Central memory CD4-positive, alpha-beta T cell (primary cell): ENCODE data around the gene WDR74.
A peak's percentile ranks its signal among the peaks of the same experiment; 100 is the strongest.
"Not testable (repeated sequence)": the region's sequence is repeated elsewhere in the genome, so short reads cannot be mapped to it uniquely, and the experiment has no call there.

ENCODE experiments used
- DNase-seq: peaks from one replicate; pipeline ENCODE4 v3.0.0; 2022

WDR74 gene

GRCh38 chr11:62859281-62859703 is 19.9 kb upstream of the WDR74 start:
- DNase-seq, result not testable (repeated sequence)

- no peak for DNase-seq
Observed at GRCh38 chr11:62858201-62858600, 18.8 kb upstream of the WDR74 start.

GRCh38 chr11:62857541-62857982 is 18.2 kb upstream of the WDR74 start:
- DNase-seq, result no peak

GRCh38 chr11:62856333-62856895 is 17.0 kb upstream of the WDR74 start:
- no peak for DNase-seq

GRCh38 chr11:62855571-62856332 is 16.4 kb upstream of the WDR74 start:
- DNase-seq, result peak; percentile 98

GRCh38 chr11:62854825-62855570 is 15.6 kb upstream of the WDR74 start:
- DNase-seq, result no peak

- DNase-seq, result no peak
Observed at GRCh38 chr11:62854013-62854824, 14.8 kb upstream of the WDR74 start.

GRCh38 chr11:62853279-62853965 is 14.0 kb upstream of the WDR74 start:
- DNase-seq, result peak; percentile 35

- DNase-seq, result no peak
Observed at GRCh38 chr11:62852523-62853188, 13.3 kb upstream of the WDR74 start.

- no peak for DNase-seq
Observed at GRCh38 chr11:62851807-62852522, 12.6 kb upstream of the WDR74 start.

- no peak for DNase-seq
Observed at GRCh38 chr11:62850911-62851806, 11.8 kb upstream of the WDR74 start.

- DNase-seq, result no peak
Observed at GRCh38 chr11:62847767-62848314, 8.5 kb upstream of the WDR74 start.

GRCh38 chr11:62846177-62846576 is 6.8 kb upstream of the WDR74 start:
- DNase-seq, result no peak

GRCh38 chr11:62844154-62844553 is 4.8 kb upstream of the WDR74 start:
- no peak for DNase-seq

GRCh38 chr11:62843466-62843865 is 4.1 kb upstream of the WDR74 start:
- no peak for DNase-seq

GRCh38 chr11:62842891-62843290 is 3.5 kb upstream of the WDR74 start:
- not testable (repeated sequence) for DNase-seq

- no peak for DNase-seq
Observed at GRCh38 chr11:62842171-62842741, 2.9 kb upstream of the WDR74 start.

- DNase-seq, result peak; percentile 88
Observed at GRCh38 chr11:62841361-62842170, 2.2 kb upstream of the WDR74 start.
